Mesenchymal stem cell (in vitro differentiated cells and primary cell): ENCODE results near the gene HIVEP3.

Experiments used
- DNase-seq: peaks from one replicate; pipeline ENCODE4 v3.0.0-alpha.2; 2013
- H2AFZ ChIP-seq: one replicate; pipeline ENCODE4 v1.6.1; 2013; ENCODE audit warnings: low read depth, mild to moderate bottlenecking, control low read depth, inconsistent platforms, low read length, moderate library complexity
- H2AK5ac ChIP-seq: 2 replicates; pipeline ENCODE4 v1.6.1; 2013; ENCODE audit warnings: low read length, moderate library complexity, mild to moderate bottlenecking, inconsistent platforms; ENCODE audit not compliant: severe bottlenecking
- H2BK120ac ChIP-seq: one replicate; pipeline ENCODE4 v1.6.1; 2013; ENCODE audit warnings: low read depth, mild to moderate bottlenecking, inconsistent platforms, low read length, moderate library complexity
- H2BK12ac ChIP-seq, 2 experiments: one replicate each; pipeline ENCODE4 v1.6.1; 2013; ENCODE audit warnings: inconsistent platforms in 2 of 2, low read length in 2 of 2, mild to moderate bottlenecking in 2 of 2, moderate library complexity in 2 of 2, control low read depth in 1 of 2
- H2BK15ac ChIP-seq: one replicate; pipeline ENCODE4 v1.6.1; 2013; ENCODE audit warnings: mild to moderate bottlenecking, low read depth, inconsistent platforms; ENCODE audit not compliant: poor library complexity, severe bottlenecking
- H2BK5ac ChIP-seq: 2 replicates; pipeline ENCODE4 v1.6.1; 2013; ENCODE audit warnings: low read depth, mild to moderate bottlenecking, low read length, control low read depth, inconsistent platforms; ENCODE audit not compliant: poor library complexity, severe bottlenecking
- H3K14ac ChIP-seq, 2 experiments: one replicate each; pipeline ENCODE4 v1.6.1; 2013; ENCODE audit warnings: inconsistent platforms in 2 of 2, low read length in 2 of 2, control low read depth in 1 of 2, mild to moderate bottlenecking in 1 of 2, moderate library complexity in 1 of 2
- H3K18ac ChIP-seq, 2 experiments: one replicate each; pipeline ENCODE4 v1.6.1; 2013; ENCODE audit warnings: inconsistent platforms in 2 of 2, low read length in 2 of 2, control low read depth in 1 of 2, low read depth in 1 of 2, mild to moderate bottlenecking in 1 of 2
- H3K23ac ChIP-seq, 2 experiments: one replicate each; pipeline ENCODE4 v1.6.1; 2013; ENCODE audit warnings: inconsistent platforms in 2 of 2, low read length in 2 of 2, mild to moderate bottlenecking in 2 of 2, moderate library complexity in 2 of 2, control low read depth in 1 of 2
- H3K27ac ChIP-seq: 2 replicates; pipeline ENCODE4 v1.5.1; 2013; ENCODE audit warnings: mild to moderate bottlenecking, moderate library complexity, low read length, control low read depth, inconsistent platforms; ENCODE audit not compliant: poor library complexity, severe bottlenecking
- H3K27me3 ChIP-seq, 2 experiments: 2 replicates each; pipeline versions ENCODE4 v1.6.1 to v1.7.0; 2013; ENCODE audit warnings: low read length in 2 of 2, mild to moderate bottlenecking in 2 of 2, moderate library complexity in 2 of 2, control low read depth in 1 of 2, inconsistent platforms in 1 of 2; ENCODE audit not compliant: control insufficient read depth in 1 of 2, insufficient read depth in 1 of 2
- H3K36me3 ChIP-seq, 2 experiments: 2 replicates each; pipeline versions ENCODE4 v1.6.1 to v1.7.0; 2013; ENCODE audit warnings: low read length in 2 of 2, control low read depth in 1 of 2, inconsistent platforms in 1 of 2, low read depth in 1 of 2, mild to moderate bottlenecking in 1 of 2; ENCODE audit not compliant: insufficient read depth in 2 of 2, control insufficient read depth in 1 of 2
- H3K4ac ChIP-seq, 2 experiments: one replicate each; pipeline ENCODE4 v1.6.1; 2013; ENCODE audit warnings: inconsistent platforms in 2 of 2, low read length in 2 of 2, mild to moderate bottlenecking in 2 of 2, moderate library complexity in 2 of 2, control low read depth in 1 of 2, low read depth in 1 of 2
- H3K4me1 ChIP-seq: 2 replicates; pipeline ENCODE4 v1.6.1; 2013; ENCODE audit warnings: low read depth, low read length, control low read depth; ENCODE audit not compliant: control insufficient read depth, insufficient read depth
- H3K4me2 ChIP-seq: 2 replicates; pipeline ENCODE4 v1.6.1; 2013; ENCODE audit warnings: low read length, mild to moderate bottlenecking, inconsistent platforms; ENCODE audit not compliant: poor library complexity, severe bottlenecking
- H3K4me3 ChIP-seq, 2 experiments: 2 replicates each; pipeline versions ENCODE4 v1.5.1 to v1.7.0; 2013; ENCODE audit warnings: low read length in 2 of 2, mild to moderate bottlenecking in 2 of 2, control low read depth in 1 of 2, low read depth in 1 of 2; ENCODE audit not compliant: insufficient read depth in 1 of 2
- H3K79me1 ChIP-seq: replicated peaks from 2 replicates; pipeline ENCODE4 v1.6.1; 2013; ENCODE audit warnings: mild to moderate bottlenecking, control low read depth, low read length, inconsistent platforms; ENCODE audit not compliant: poor library complexity, severe bottlenecking
- H3K9ac ChIP-seq: 2 replicates; pipeline ENCODE4 v1.7.0; 2013; ENCODE audit warnings: mild to moderate bottlenecking, low read length, moderate library complexity
- H3K9me3 ChIP-seq: 2 replicates; pipeline ENCODE4 v1.7.0; 2013; ENCODE audit warnings: mild to moderate bottlenecking, low read length; ENCODE audit not compliant: control insufficient read depth
- H4K8ac ChIP-seq: one replicate; pipeline ENCODE4 v1.6.1; 2013; ENCODE audit warnings: inconsistent platforms, mild to moderate bottlenecking, low read length, moderate library complexity
- H4K91ac ChIP-seq: one replicate; pipeline ENCODE4 v1.6.1; 2013; ENCODE audit warnings: mild to moderate bottlenecking, low read length, inconsistent platforms
- WGBS: methylation state at CpG from one replicate; pipeline ENCODE4 v1.1.7; 2013; ENCODE audit warnings: mixed read lengths; 5-methylcytosine and 5-hydroxymethylcytosine counted together

HIVEP3 gene

DNA sequence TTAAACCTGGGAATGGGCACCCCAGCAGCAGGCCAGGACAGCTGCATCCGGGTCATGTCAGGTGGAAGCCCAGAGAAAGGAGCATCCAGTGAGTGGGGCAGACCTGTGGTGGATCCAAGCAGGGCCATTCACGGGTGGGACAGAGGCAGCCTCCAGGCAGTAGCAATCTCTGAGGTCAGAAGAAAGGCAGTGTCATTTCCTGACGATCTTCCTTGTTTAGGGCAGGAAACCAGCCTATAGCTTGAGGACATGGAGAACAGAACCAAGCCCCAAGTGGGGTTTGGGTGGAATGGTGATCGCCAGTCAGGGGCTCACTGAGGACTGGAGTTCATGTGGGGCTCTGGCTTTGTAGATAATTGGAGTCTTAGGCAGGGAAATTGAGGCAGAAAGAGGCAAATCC lies 209.4 kb downstream of the HIVEP3 start:
- H3K9me3 ChIP-seq: no peaks in the 10 kb centered on the region
- no peak for DNase-seq
- no peak overlapping the region for H2AK5ac ChIP-seq
- H4K91ac ChIP-seq: no peak overlapping the region
- no peaks in the 10 kb centered on the region for H3K36me3 ChIP-seq
- H3K4me3 ChIP-seq: no peak overlapping the region
- no peak overlapping the region for H3K27ac ChIP-seq
- H3K4me1 ChIP-seq: peaks cover 23% of the 10 kb centered on the region
- peaks cover 13% of the 10 kb centered on the region for H3K79me1 ChIP-seq
- H4K8ac ChIP-seq: no peak overlapping the region
- no peak overlapping the region for H3K14ac ChIP-seq
- H3K23ac ChIP-seq: no peak overlapping the region
- H2BK15ac ChIP-seq: no peak overlapping the region
- H3K27me3 ChIP-seq: peaks cover 0 to 31% of the 10 kb centered on the region in 2 experiments
- no peak overlapping the region for H2BK120ac ChIP-seq
- H3K4ac ChIP-seq: no peak overlapping the region
- H2BK12ac ChIP-seq: no peak overlapping the region
- no peak overlapping the region for H3K9ac ChIP-seq
- no peak overlapping the region for H3K18ac ChIP-seq
- no peak overlapping the region for H3K4me2 ChIP-seq
- no peak overlapping the region for H2BK5ac ChIP-seq
- WGBS: 93% methylated on average over 4 of the region's 4 CpGs
- no peak overlapping the region for H2AFZ ChIP-seq

DNA sequence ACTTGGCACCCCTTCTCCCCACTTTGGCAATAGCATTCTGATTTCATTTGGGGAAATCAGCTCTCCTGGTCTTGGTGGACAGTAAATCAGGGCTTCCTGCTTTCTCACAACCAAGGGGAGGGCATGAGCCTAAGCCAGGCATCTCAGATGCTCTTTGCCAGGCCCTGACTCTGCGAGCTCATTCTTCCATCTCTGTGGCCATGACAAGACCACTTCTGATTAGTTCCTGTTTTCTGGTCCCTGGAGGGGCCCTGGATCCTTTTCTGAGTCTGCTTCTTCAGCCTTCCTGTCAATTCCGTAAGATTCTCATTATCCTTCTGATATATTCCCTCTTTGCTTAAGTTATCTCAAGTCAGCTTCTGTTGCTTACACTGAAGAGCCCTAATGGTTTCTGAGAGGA lies 210.4 kb downstream of the HIVEP3 start:
- no peak overlapping the region for H2BK15ac ChIP-seq
- 81% methylated on average over 2 of the region's 2 CpGs for WGBS
- no peak overlapping the region for H3K18ac ChIP-seq
- H3K4me2 ChIP-seq: no peak overlapping the region
- peaks cover 0 to 35% of the 10 kb centered on the region in 2 experiments for H3K27me3 ChIP-seq
- H2AK5ac ChIP-seq: no peak overlapping the region
- peaks cover 14% of the 10 kb centered on the region for H3K79me1 ChIP-seq
- H3K9me3 ChIP-seq: no peaks in the 10 kb centered on the region
- H3K23ac ChIP-seq: no peak overlapping the region
- no peak overlapping the region for H2BK120ac ChIP-seq
- H3K14ac ChIP-seq: no peak overlapping the region
- no peak overlapping the region for H2AFZ ChIP-seq
- H3K4me1 ChIP-seq: peaks cover 18% of the 10 kb centered on the region
- H4K91ac ChIP-seq: peak overlapping the region; percentile 3
- H3K36me3 ChIP-seq: no peaks in the 10 kb centered on the region
- H3K9ac ChIP-seq: no peak overlapping the region
- no peak overlapping the region for H4K8ac ChIP-seq
- no peak overlapping the region for H2BK12ac ChIP-seq
- H2BK5ac ChIP-seq: no peak overlapping the region
- H3K27ac ChIP-seq: no peak overlapping the region
- H3K4ac ChIP-seq: no peak overlapping the region
- DNase-seq: no peak
- H3K4me3 ChIP-seq: no peak overlapping the region

- Histone ChIP-seq H3K9me3 (no peaks in the 10 kb centered on the region), H4K91ac (no peak overlapping the region), H2BK12ac (no peak overlapping the region), H3K4me3 (no peak overlapping the region), H2BK5ac (no peak overlapping the region), H2BK120ac (no peak overlapping the region), H3K79me1 (peaks cover 14% of the 10 kb centered on the region), H3K4me1 (peaks cover 14% of the 10 kb centered on the region), H2AK5ac (no peak overlapping the region), H2BK15ac (no peak overlapping the region), H3K23ac (no peak overlapping the region), H3K18ac (no peak overlapping the region), H3K4me2 (no peak overlapping the region), H3K14ac (no peak overlapping the region), H3K4ac (no peak overlapping the region), H3K9ac (no peak overlapping the region), H2AFZ (no peak overlapping the region), H4K8ac (no peak overlapping the region), H3K27ac (no peak overlapping the region), H3K27me3 (peaks cover 0 to 35% of the 10 kb centered on the region in 2 experiments), H3K36me3 (no peaks in the 10 kb centered on the region)
- WGBS: 85% methylated on average over 4 of the region's 4 CpGs
- no peak for DNase-seq
Observed at GRCh38 chr1:41707793-41708192, 210.9 kb downstream of the HIVEP3 start.

DNA sequence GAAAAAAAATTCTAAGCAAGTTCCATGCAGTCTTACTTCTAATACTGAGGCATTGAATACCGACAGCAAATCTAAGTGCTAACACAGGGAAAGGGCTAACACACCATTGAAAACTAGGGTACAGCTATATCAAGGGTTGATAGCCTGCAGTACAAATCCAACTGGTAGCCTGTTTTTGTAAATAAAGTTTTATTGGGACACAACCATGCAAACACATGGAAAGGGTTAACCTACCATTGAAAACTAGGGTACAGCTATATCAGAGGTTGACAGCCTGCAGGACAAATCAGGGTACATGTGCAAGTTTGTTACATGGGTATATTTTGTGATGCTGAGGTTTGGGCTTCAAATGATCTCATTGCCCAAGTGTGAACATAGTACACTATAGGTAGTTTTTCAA lies 212.9 kb downstream of the HIVEP3 start:
- no peak overlapping the region for H3K14ac ChIP-seq
- H2BK12ac ChIP-seq: no peak overlapping the region
- H3K18ac ChIP-seq: no peak overlapping the region
- H3K23ac ChIP-seq: no peak overlapping the region
- no peak overlapping the region for H2BK5ac ChIP-seq
- no peak overlapping the region for H3K4ac ChIP-seq
- no peaks in the 10 kb centered on the region for H3K36me3 ChIP-seq
- H3K4me3 ChIP-seq: no peak overlapping the region
- no peak for DNase-seq
- no peak overlapping the region for H3K9ac ChIP-seq
- no peak overlapping the region for H2AK5ac ChIP-seq
- H3K9me3 ChIP-seq: no peaks in the 10 kb centered on the region
- H3K4me1 ChIP-seq: peaks cover 1% of the 10 kb centered on the region
- H4K91ac ChIP-seq: no peak overlapping the region
- H2BK120ac ChIP-seq: no peak overlapping the region
- H2AFZ ChIP-seq: no peak overlapping the region
- H3K4me2 ChIP-seq: no peak overlapping the region
- H2BK15ac ChIP-seq: no peak overlapping the region
- WGBS: 100% methylated on average over 1 of the region's 1 CpG
- H3K27me3 ChIP-seq: peaks cover 0 to 35% of the 10 kb centered on the region in 2 experiments
- no peak overlapping the region for H3K27ac ChIP-seq
- H4K8ac ChIP-seq: no peak overlapping the region
- peaks cover 9% of the 10 kb centered on the region for H3K79me1 ChIP-seq
